Left forelimb (tissue), 1 donor: ENCODE data around the gene ST3GAL4.

ENCODE experiments used
- DNase-seq: peaks from one replicate; pipeline ENCODE4 v3.0.0-alpha.2; 2018; ENCODE audit warnings: low spot score

Gene ST3GAL4

DNA sequence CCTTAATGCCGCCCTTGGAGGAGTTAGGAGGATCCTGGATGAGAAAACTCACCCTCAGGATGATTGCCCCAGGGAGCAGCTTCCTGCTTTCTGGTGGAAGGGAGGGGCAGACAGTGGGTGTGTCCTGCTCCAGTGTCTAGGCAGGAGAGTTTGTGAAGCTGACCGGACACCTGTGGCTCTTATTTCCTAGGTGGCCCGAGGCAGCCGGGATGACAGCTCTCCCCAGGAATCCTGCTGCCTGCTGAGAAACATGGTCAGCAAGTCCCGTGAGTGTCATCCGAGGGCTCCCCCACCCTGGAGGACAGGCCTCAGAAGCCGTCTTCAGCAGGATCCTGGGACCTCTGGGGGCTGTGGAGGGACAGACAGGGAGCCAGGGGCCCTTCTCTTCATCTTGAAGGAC, 50.4 kb downstream of the ST3GAL4 start:
- DNase-seq = no peak

GRCh38 chr11:126406368-126406767, 50.9 kb downstream of the ST3GAL4 start:
- no peak for DNase-seq

DNA sequence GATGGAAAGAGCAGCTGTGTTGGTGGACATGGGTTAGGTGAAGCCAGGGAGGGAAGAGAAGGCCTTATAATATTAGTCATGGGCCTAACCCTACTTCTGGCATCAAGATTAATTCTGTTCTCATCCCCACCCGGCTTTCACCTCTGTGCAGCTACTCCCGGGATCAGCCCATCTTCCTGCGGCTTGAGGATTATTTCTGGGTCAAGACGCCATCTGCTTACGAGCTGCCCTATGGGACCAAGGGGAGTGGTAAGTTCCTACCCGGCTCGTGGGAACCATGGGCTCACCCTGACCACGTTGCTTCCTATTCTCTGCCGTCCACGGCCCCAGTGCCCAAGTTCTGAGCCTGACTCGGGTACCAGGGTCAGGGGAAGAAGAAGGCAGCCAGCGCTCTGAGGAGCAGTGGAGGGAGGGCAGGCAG, 51.6 kb downstream of the ST3GAL4 start:
- DNase-seq = no peak

DNA sequence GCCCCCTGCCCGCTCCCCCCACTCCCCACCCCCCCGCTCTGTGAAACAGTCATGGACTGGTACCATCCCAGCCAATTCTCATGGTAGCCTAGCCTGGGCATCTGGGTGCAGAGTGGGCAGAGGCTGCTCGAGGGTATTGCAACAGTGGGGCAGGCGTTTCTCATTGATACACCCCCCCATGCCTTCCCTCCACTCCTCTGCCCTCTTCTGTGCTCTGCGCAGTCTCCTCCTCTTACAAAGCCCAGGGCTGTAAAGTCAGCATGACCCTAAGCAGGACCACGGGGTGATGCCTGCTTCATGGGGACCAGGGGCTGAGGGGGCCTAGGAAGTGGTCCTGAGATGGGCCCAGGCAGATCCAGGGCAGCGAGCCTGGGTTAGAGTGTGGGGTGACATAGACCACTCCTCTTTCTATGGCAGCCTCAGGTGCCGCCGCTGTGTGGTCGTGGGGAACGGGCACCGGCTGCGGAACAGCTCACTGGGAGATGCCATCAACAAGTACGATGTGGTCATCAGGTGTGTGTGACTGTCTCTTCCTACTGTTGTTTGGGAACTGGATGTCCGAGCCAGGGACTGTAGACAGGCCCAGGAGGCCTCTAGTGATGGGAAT, 52.3 kb downstream of the ST3GAL4 start:
- no peak for DNase-seq

GRCh38 chr11:126408496-126408895, 53.0 kb downstream of the ST3GAL4 start:
- no peak for DNase-seq

- DNase-seq = no peak
Observed at GRCh38 chr11:126408901-126409619, 53.6 kb downstream of the ST3GAL4 start.

- no peak for DNase-seq
Observed at GRCh38 chr11:126409620-126409985, 54.1 kb downstream of the ST3GAL4 start.

DNA sequence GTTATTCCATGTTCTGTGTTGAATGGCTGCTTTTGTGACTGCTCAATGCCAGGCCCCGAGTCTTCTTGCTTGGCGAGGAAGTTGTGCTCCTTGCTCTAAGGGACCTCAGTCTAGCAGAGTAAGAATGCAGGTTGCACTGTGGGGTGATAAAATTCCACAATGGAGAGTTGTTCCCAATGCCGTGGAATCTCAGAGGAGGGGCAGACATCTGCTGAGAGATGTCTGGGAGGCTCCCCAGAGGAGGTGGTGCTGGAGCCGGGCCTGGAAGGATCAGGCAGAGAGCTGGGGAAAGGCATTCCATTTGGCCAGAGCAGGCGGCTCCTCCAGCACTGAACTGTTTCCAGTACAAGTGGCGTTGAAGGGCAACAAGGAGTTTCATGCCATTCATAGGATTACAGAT, 55.2 kb downstream of the ST3GAL4 start:
- DNase-seq = no peak

DNA sequence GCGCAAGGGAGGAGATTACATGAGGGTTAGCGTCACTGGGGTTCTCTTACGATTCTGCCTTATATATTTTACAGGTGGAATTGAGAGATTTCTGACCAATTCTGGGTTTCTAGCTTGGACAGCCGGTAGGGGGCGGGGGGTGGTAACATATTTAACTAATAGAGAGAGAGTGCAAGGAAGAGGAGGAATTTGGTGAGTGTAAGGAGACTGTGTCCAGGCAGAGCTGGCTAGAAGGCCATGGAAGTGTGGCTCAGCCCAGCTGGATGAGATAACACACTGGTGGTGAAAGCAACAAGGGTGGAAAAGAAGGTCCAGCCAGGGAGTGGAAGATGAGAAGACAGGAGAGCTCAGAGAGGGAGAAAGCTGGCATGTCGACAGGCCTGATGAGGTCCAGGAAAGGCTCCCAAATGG, 56.5 kb downstream of the ST3GAL4 start:
- no peak for DNase-seq

- no peak for DNase-seq
Observed at GRCh38 chr11:126413426-126413825, 57.9 kb downstream of the ST3GAL4 start.

DNA sequence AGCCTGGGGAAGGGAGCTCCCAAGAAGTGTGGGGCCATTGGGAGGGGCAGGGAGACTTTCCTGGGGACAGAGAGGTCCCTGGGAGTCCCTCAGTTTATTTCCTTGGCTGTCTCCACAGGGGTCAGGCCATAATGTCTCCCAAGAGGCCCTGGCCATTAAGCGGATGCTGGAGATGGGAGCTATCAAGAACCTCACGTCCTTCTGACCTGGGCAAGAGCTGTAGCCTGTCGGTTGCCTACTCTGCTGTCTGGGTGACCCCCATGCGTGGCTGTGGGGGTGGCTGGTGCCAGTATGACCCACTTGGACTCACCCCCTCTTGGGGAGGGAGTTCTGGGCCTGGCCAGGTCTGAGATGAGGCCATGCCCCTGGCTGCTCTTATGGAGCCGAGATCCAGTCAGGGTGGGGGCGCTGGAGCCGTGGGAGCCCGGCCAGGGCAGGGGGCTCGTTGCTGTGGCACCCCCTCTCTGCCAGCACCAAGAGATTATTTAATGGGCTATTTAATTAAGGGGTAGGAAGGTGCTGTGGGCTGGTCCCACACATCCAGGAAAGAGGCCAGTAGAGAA, 58.4 kb downstream of the ST3GAL4 start:
- no peak for DNase-seq

DNA sequence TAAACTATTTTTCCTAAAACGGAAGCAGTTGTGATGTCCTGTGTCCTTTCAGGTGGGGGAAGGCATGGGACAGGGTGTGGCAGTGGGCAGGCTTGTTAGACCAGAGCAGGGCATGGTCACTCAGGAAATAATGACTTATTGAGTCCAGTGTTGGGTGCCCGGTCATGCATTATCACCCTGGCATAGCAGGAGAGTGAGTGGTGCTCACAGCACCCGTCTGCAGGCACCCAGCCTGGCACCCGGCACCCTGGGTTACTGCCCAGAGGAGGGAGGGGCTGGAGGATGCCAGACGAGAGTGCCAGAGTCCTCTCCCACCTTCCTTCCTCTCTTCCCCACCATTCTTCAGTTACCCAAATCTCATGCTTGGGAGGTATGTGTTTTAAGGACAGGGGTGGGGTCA, 59.1 kb downstream of the ST3GAL4 start:
- DNase-seq = no peak

- DNase-seq = peak; percentile 96
Observed at GRCh38 chr11:126415128-126415527, 59.6 kb downstream of the ST3GAL4 start.

DNA sequence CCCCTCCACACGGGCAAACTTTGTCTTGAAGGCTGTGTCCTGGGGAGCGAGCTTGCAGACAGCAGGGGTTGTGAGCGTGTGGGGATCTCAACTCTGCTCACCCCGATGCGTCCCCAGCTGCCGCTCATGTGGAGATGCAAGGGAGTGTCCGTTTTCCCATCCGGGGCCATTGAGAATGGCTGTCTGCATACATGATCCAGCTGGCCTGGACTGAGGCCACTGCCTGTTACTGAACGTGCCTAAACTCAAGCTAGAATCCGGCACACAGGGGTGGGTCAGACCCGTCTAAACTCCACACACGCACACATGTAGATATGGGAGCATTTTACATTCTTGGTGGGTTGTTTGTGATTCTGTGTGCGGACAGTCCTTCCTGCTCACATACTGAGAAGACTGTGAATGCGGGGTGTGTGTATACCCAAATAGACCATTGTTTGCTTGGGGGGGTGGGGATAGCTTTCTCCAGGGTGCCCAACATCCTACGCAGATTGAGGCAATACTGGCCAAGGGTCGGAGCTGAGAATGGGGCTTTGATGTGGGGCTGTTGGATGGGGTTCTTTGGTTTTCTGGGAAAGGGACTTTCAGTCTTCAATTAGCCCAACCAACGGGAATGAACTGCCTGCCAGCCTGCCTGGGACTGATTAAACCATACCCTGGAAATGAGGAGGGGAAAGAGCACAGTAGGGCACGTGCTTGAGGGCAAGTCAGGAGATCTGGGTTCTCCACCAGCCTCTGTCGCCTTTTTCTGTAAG, 60.4 kb downstream of the ST3GAL4 start:
- peak; percentile 87 for DNase-seq

GRCh38 chr11:126416542-126417090, 61.1 kb downstream of the ST3GAL4 start:
- peak; percentile 88 for DNase-seq

DNA sequence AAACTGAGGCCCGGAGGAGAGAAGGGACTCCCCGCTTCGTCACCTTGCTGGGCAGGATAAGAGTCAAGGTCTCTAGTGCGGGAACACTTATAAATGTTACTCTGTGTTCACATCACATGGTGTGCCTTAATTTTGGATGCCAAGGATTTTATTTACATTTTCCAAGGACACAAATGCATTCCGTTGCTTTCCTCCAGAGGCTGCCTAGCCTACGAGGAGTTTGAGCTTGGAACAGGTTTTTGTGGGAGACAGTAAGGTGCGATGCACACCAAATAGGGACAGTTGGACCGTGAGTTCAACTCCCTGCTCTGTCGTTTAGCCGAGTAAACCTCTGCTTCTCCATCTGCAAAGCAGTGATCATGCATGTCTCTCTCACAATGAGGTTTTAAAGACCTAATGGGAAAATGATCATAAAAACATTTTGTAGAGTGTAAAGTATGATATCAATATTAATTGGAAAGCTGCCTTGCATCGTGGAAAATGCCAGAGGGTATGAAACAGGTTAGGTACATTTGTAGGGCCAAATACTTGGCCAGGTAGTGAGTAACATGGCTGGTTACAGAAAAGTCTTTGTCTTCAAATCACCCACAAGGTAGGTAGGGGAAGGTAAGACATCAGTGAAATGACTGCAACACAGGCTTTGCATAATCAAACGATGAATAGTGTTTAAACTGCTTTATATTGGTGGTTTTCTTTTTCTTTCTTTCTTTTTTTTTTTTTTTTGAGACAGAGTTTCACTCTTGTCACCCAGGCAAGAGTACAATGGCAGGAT, 61.8 kb downstream of the ST3GAL4 start:
- DNase-seq = no peak

DNA sequence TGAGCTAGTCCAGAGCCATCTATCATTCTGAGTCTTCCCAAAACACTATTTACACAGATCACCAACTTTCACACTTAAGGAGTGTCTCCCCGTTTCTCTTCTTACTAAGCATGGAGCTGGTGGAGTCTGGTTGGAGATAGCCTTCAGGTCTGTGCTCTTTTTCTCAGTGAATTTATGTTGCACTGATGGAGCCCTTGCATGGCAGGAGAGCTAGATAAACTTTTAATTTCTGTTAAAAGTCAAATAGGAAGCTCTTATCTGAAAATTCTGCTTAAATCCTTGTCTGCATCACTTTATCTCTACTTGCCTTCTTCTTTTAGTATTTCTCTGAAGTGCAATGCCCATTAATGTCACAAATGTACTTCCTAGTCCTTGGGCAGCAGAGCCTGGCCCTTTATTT, 63.4 kb downstream of the ST3GAL4 start:
- no peak for DNase-seq

- DNase-seq = no peak
Observed at GRCh38 chr11:126419801-126420697, 64.6 kb downstream of the ST3GAL4 start.

DNA sequence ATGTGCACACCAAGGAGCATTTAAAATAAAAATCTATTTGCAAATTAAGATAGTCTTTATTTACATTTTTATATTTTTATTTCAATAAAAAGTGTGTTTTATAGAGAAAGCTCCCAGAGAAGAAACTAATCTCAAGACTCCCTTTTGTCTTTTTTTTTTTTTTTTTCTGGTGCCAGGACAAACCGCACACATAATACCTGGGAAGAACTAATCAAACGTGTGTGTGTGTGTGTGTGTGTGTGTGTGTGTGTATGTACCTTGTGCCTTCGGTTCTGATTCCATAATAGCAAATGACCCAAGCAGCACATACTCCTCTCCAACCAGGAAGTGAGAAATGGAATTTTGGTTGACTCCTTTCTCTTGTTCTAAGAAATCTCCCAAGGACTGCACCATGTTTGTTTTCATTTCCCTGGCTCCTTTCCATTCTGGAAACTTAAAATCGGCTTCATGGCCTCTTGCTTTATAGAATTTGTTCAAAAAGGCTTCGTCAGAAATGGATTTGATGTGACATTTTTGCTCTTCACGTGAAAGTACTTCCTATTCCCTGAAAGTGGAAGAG, 65.3 kb downstream of the ST3GAL4 start:
- DNase-seq = no peak

DNA sequence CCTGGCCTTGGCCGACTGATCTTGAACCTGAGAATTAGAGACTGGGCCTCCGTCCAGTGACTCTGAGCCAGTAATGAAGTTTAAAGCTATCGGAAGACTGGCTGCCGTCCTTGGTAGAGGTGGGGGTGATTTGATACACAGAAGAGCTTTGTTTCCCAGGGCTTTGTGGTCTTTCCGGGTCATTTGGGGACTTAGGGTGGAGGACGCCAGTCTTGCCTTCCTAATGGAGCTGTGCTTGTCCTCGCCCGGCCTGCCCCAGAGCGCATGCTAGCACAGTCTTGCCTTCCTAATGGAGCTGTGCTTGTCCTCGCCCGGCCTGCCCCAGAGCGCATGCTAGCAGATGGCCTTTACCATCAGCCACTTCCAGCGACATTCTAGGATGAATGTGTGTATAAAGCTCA, 65.8 kb downstream of the ST3GAL4 start:
- no peak for DNase-seq
